ENCODE results near the gene ASTN2.

DNA sequence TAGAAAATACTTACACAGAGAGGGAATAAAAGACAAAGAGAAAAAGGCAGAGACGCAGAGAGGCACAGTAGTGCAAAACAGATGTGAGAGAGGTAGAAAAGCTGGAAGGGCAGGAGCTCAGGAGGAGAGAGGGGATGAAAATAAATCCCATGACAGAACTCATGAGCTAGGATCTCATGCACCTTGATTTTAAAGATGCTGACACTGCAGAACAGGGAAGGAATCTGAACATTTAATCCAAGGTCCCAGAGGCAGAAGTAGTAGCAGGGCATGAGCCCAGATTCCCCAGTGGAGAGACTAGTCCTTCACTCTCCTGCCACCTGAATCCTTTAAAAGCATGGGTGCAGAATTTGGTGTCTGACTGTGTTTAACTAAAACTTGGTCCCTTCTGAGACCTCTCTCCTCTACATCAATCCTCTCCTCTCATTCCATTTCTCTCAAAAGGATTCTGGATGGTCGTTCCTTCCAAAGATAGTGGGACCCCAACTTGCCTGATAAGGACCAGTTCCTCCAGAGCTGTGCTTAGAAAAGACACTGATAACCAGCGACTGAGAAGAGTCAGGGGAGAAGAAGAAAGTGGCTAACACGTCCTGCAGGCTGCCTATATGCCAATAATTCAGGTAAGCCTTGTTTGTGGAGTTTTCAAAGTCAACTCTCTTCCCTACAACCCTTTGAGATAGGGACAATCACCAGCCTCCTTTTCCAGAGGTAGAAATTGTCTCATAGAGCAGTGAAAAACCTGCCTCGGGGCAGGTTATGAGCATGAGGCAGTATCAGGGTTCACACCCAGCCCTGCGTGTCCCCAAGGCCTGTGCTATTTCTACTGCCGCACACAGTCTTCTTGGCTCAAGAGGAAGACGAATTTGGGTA is 931.0 kb downstream of the ASTN2 start:
- TF ChIP-seq, protein P1, sequence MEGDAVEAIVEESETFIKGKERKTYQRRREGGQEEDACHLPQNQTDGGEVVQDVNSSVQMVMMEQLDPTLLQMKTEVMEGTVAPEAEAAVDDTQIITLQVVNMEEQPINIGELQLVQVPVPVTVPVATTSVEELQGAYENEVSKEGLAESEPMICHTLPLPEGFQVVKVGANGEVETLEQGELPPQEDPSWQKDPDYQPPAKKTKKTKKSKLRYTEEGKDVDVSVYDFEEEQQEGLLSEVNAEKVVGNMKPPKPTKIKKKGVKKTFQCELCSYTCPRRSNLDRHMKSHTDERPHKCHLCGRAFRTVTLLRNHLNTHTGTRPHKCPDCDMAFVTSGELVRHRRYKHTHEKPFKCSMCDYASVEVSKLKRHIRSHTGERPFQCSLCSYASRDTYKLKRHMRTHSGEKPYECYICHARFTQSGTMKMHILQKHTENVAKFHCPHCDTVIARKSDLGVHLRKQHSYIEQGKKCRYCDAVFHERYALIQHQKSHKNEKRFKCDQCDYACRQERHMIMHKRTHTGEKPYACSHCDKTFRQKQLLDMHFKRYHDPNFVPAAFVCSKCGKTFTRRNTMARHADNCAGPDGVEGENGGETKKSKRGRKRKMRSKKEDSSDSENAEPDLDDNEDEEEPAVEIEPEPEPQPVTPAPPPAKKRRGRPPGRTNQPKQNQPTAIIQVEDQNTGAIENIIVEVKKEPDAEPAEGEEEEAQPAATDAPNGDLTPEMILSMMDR (IDR thresholded peaks at IDR 0.05; ENCODE audit: low read length), result no peak
- TF ChIP-seq EZH2 (optimal IDR thresholded peaks at IDR 0.05; ENCODE audit: low read depth, low read length), result no peak

All from MM.1S (cell line).